H9 (cell line): ENCODE results near the gene PMEL. TPM values are rescaled to one million over a fixed set of nuclear protein-coding genes. Genes with fewer than 3 reads are reported as not detected.

Experiments
- DNase-seq: peaks from one replicate; pipeline ENCODE4 v3.0.0-alpha.2; 2017
- H2AFZ ChIP-seq: one replicate; pipeline ENCODE4 v1.6.1; 2013; ENCODE audit warnings: mild to moderate bottlenecking, low read length, control low read depth, moderate library complexity
- H2AK5ac ChIP-seq: 2 replicates; pipeline ENCODE4 v1.6.1; 2013; ENCODE audit warnings: low read length, control low read depth, mixed read lengths; ENCODE audit not compliant: insufficient read length
- H2BK120ac ChIP-seq: one replicate; pipeline ENCODE4 v1.6.1; 2013; ENCODE audit warnings: low read depth, mild to moderate bottlenecking, low read length, control low read depth, inconsistent platforms; ENCODE audit not compliant: poor library complexity, severe bottlenecking
- H2BK12ac ChIP-seq: 2 replicates; pipeline ENCODE4 v1.6.1; 2013; ENCODE audit warnings: low read length, control low read depth, mixed read lengths, low read depth; ENCODE audit not compliant: insufficient read length
- H2BK15ac ChIP-seq: 2 replicates; pipeline ENCODE4 v1.6.1; 2013; ENCODE audit warnings: low read depth, low read length, control low read depth
- H2BK20ac ChIP-seq: one replicate; pipeline ENCODE4 v1.6.1; 2013; ENCODE audit warnings: low read depth, mild to moderate bottlenecking, low read length, control low read depth, inconsistent platforms; ENCODE audit not compliant: poor library complexity, severe bottlenecking
- H2BK5ac ChIP-seq: 2 replicates; pipeline ENCODE4 v1.6.1; 2013; ENCODE audit warnings: low read length, control low read depth, mixed read lengths; ENCODE audit not compliant: insufficient read length
- H3K14ac ChIP-seq: 2 replicates; pipeline ENCODE4 v1.6.1; 2013; ENCODE audit warnings: low read length, control low read depth; ENCODE audit not compliant: insufficient read depth
- H3K18ac ChIP-seq: 2 replicates; pipeline ENCODE4 v1.6.1; 2013; ENCODE audit warnings: low read depth, mild to moderate bottlenecking, mixed read lengths, low read length, control low read depth; ENCODE audit not compliant: insufficient read length
- H3K23ac ChIP-seq: 2 replicates; pipeline ENCODE4 v1.6.1; 2013; ENCODE audit warnings: low read length, control low read depth, mixed read lengths, low read depth; ENCODE audit not compliant: insufficient read length
- H3K23me2 ChIP-seq: 2 replicates; pipeline ENCODE4 v1.6.1; 2013; ENCODE audit warnings: low read depth, mild to moderate bottlenecking, mixed read lengths, low read length, control low read depth; ENCODE audit not compliant: insufficient read length, poor library complexity, severe bottlenecking
- H3K27ac ChIP-seq: 2 replicates; pipeline ENCODE4 v1.5.1; 2013; ENCODE audit warnings: low read length, control low read depth, mixed read lengths, low read depth; ENCODE audit not compliant: insufficient read length
- H3K27me3 ChIP-seq: 2 replicates; pipeline ENCODE4 v1.6.1; 2013; ENCODE audit warnings: low read length, control low read depth, inconsistent platforms; ENCODE audit not compliant: insufficient read depth
- H3K4ac ChIP-seq: 2 replicates; pipeline ENCODE4 v1.6.1; 2013; ENCODE audit warnings: low read depth, mild to moderate bottlenecking, control low read depth, inconsistent platforms, low read length, moderate library complexity
- H3K4me1 ChIP-seq: 2 replicates; pipeline ENCODE4 v1.6.1; 2013; ENCODE audit warnings: low read length, control low read depth, inconsistent platforms; ENCODE audit not compliant: insufficient read depth
- H3K4me2 ChIP-seq: 2 replicates; pipeline ENCODE4 v1.6.1; 2013; ENCODE audit warnings: low read length, control low read depth, mixed read lengths; ENCODE audit not compliant: insufficient read length, insufficient read depth
- H3K56ac ChIP-seq: 2 replicates; pipeline ENCODE4 v1.6.1; 2013; ENCODE audit warnings: low read depth, mild to moderate bottlenecking, mixed read lengths, low read length, control low read depth; ENCODE audit not compliant: insufficient read length
- H3K79me1 ChIP-seq: 2 replicates; pipeline ENCODE4 v1.6.1; 2013; ENCODE audit warnings: low read depth, mild to moderate bottlenecking, moderate library complexity, low read length, control low read depth, inconsistent platforms; ENCODE audit not compliant: insufficient read depth, poor library complexity, severe bottlenecking
- H3K79me2 ChIP-seq: 2 replicates; pipeline ENCODE4 v1.6.1; 2013; ENCODE audit warnings: low read length, control low read depth, inconsistent platforms; ENCODE audit not compliant: insufficient read depth
- H3K9ac ChIP-seq: 2 replicates; pipeline ENCODE4 v1.6.1; 2013; ENCODE audit warnings: low read length, control low read depth, mixed read lengths; ENCODE audit not compliant: insufficient read length; ENCODE audit errors: extremely low read depth
- H3K9me3 ChIP-seq: one replicate; pipeline ENCODE4 v1.6.1; 2013; ENCODE audit warnings: low read depth, low read length, inconsistent platforms; ENCODE audit not compliant: control insufficient read depth
- H3T11ph ChIP-seq: one replicate; pipeline ENCODE4 v1.6.1; 2013; ENCODE audit warnings: mild to moderate bottlenecking, low read length, control low read depth, inconsistent platforms
- H4K20me1 ChIP-seq: one replicate; pipeline ENCODE4 v1.6.1; 2013; ENCODE audit not compliant: control insufficient read depth, insufficient read length, insufficient read depth
- H4K5ac ChIP-seq: 2 replicates; pipeline ENCODE4 v1.6.1; 2013; ENCODE audit warnings: low read depth, mild to moderate bottlenecking, mixed read lengths, low read length, control low read depth; ENCODE audit not compliant: insufficient read length
- H4K8ac ChIP-seq: replicated peaks from 2 replicates; pipeline ENCODE4 v1.6.1; 2013; ENCODE audit warnings: low read length, control low read depth, mixed read lengths, low read depth; ENCODE audit not compliant: insufficient read length
- H4K91ac ChIP-seq: 2 replicates; pipeline ENCODE4 v1.6.1; 2013; ENCODE audit warnings: low read depth, mild to moderate bottlenecking, moderate library complexity, mixed read lengths, low read length, control low read depth; ENCODE audit not compliant: insufficient read length
- H3K27ac Mint-ChIP-seq, 3 experiments: 2 replicates in 2 of 3; 3 replicates in 1 of 3; pipeline ENCODE4 v1.8.0; 2020 to 2021; ENCODE audit warnings: mixed read lengths in 3 of 3, mild to moderate bottlenecking in 1 of 3, moderate library complexity in 1 of 3
- H3K27me3 Mint-ChIP-seq: 2 replicates; pipeline ENCODE4 v1.8.0; 2021; ENCODE audit warnings: low read depth, mild to moderate bottlenecking, moderate library complexity, mixed read lengths
- H3K36me3 Mint-ChIP-seq, 3 experiments: 2 replicates in 2 of 3; 3 replicates in 1 of 3; pipeline ENCODE4 v1.8.0; 2020 to 2021; ENCODE audit warnings: low read depth in 3 of 3, mixed read lengths in 3 of 3; ENCODE audit not compliant: insufficient read depth in 1 of 3
- H3K4me1 Mint-ChIP-seq, 2 experiments: 2 replicates each; pipeline ENCODE4 v1.8.0; 2020; ENCODE audit warnings: mixed read lengths in 2 of 2
- H3K4me3 Mint-ChIP-seq, 2 experiments: 2 replicates in 1 of 2; 3 replicates in 1 of 2; pipeline ENCODE4 v1.8.0; 2020 to 2021; ENCODE audit warnings: mild to moderate bottlenecking in 2 of 2, mixed read lengths in 2 of 2, moderate library complexity in 1 of 2
- H3K9me3 Mint-ChIP-seq, 2 experiments: 2 replicates in 1 of 2; 3 replicates in 1 of 2; pipeline ENCODE4 v1.8.0; 2020; ENCODE audit warnings: mild to moderate bottlenecking in 2 of 2, mixed read lengths in 2 of 2, moderate library complexity in 1 of 2
- WGBS: extraction: QIAGEN DNeasy Blood & Tissue Kit; methylation state at CpG from one replicate; pipeline ENCODE4 v1.1.7; 2013; ENCODE audit warnings: missing lambda C conversion rate, low lambda C conversion rate, mixed read lengths; ENCODE audit not compliant: insufficient read length; ENCODE audit errors: extremely low coverage; 5-methylcytosine and 5-hydroxymethylcytosine counted together
- total RNA-seq: library from RNA; stranded (reverse); gene quantifications from 2 replicates; pipeline ENCODE4 v1.2.1, GENCODE V29; 2021
- TF ChIP-seq, protein P1 (sequence below): fragments of 200-600 bp; sonication (generic); conservative IDR thresholded peaks from 3 replicates; pipeline ENCODE4 v1.8.0; 2021; ENCODE audit warnings: antibody characterized with exemption, mild to moderate bottlenecking

PMEL gene
- total RNA-seq, 1 experiment from 2014 or later = 72.6 TPM

DNA sequence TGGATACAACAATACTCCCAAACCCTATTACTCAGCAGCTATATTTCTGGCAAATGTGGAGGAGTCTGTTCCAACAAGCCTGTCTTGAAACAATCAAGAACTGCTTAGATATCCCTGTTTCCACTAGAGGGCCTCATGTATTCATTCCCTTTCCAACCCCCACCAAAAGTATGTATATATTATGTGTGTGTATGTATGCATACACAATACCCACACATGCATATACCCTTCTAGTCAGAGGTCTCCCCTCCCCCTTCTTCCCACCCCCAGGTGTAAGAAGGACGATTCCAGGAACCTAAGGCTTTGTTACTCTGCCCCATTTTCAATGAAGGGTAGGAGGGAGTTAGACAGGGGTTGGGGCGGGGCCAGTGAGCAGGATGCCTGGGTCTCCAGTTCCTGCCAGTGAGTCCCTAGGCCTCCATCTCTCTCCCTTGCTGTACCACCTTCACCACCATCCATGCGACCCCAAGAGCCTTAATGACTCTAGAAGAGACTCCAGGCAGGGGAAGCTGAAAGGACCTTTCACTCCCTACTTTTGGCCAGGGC lies 35.0 kb downstream of the PMEL start, which contains the start of gene DGKA:
Gene DGKA (plus strand): TSS at position 392 of the 546 bp plus-strand sequence. CDS start 5,342 bp downstream, outside the sequence.
- H3K27me3 Mint-ChIP-seq = peaks cover 32% of the 10 kb centered on the region
- H2BK120ac ChIP-seq = no peak within 1 kb of the TSS
- H4K8ac ChIP-seq = no peak within 1 kb of the TSS
- H2AFZ ChIP-seq = no peak within 1 kb of the TSS
- H3K27me3 ChIP-seq = peaks cover 4% of the 10 kb centered on the region; the same call in 1 of the 2 replicates
- no peaks in the 10 kb centered on the region for H3K9me3 ChIP-seq
- no peaks in the 10 kb centered on the region for H4K20me1 ChIP-seq
- no peak within 1 kb of the TSS for H2BK12ac ChIP-seq
- no CpG with 5 or more reads among the region's 3 CpGs for WGBS
- H3K27ac Mint-ChIP-seq = peak within 1 kb of the TSS; percentile 41 to 89 (median 89); a peak in 6 of 7 replicates
- no peak within 1 kb of the TSS for H3K14ac ChIP-seq
- H3K27ac ChIP-seq = no peak within 1 kb of the TSS
- H3K56ac ChIP-seq = no peak within 1 kb of the TSS
- H3K4me2 ChIP-seq = peak within 1 kb of the TSS; percentile 88
- H3K9ac ChIP-seq = peak within 1 kb of the TSS; percentile 57
- H4K91ac ChIP-seq = no peak within 1 kb of the TSS
- H3K23me2 ChIP-seq = peaks cover 21% of the 10 kb centered on the region
- no peak within 1 kb of the TSS for H4K5ac ChIP-seq
- no peak within 1 kb of the TSS for H2BK20ac ChIP-seq
- no peak within 1 kb of the TSS for H2BK15ac ChIP-seq
- no peak within 1 kb of the TSS for H3K18ac ChIP-seq
- DNase-seq = peak; percentile 69
- H3T11ph ChIP-seq = no peak within 1 kb of the TSS
- no peak within 1 kb of the TSS for H3K4ac ChIP-seq
- peaks cover 32 to 37% of the 10 kb centered on the region in 2 experiments for H3K4me1 Mint-ChIP-seq
- H3K4me1 ChIP-seq = peaks cover 6% of the 10 kb centered on the region; the same call in 1 of the 2 replicates
- no peak within 1 kb of the TSS for H2AK5ac ChIP-seq
- peaks cover 6% of the 10 kb centered on the region; the same call in 1 of the 2 replicates for H3K79me2 ChIP-seq
- no peaks in the 10 kb centered on the region; a peak in 1 of 5 replicates for H3K9me3 Mint-ChIP-seq
- H3K36me3 Mint-ChIP-seq = peaks cover 0 to 3% (median under 1%) of the 10 kb centered on the region in 3 experiments; a peak in 2 of 7 replicates
- H3K23ac ChIP-seq = no peak within 1 kb of the TSS
- TF ChIP-seq, protein P1, sequence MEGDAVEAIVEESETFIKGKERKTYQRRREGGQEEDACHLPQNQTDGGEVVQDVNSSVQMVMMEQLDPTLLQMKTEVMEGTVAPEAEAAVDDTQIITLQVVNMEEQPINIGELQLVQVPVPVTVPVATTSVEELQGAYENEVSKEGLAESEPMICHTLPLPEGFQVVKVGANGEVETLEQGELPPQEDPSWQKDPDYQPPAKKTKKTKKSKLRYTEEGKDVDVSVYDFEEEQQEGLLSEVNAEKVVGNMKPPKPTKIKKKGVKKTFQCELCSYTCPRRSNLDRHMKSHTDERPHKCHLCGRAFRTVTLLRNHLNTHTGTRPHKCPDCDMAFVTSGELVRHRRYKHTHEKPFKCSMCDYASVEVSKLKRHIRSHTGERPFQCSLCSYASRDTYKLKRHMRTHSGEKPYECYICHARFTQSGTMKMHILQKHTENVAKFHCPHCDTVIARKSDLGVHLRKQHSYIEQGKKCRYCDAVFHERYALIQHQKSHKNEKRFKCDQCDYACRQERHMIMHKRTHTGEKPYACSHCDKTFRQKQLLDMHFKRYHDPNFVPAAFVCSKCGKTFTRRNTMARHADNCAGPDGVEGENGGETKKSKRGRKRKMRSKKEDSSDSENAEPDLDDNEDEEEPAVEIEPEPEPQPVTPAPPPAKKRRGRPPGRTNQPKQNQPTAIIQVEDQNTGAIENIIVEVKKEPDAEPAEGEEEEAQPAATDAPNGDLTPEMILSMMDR = peak; percentile 73
- H3K79me1 ChIP-seq = no peaks in the 10 kb centered on the region
- no peak within 1 kb of the TSS for H2BK5ac ChIP-seq
- H3K4me3 Mint-ChIP-seq = peak within 1 kb of the TSS; percentile 82
